NOMO-1 (cell line): ENCODE measurements around the gene SH3RF3.
"Not testable (repeated sequence)": the region's sequence is repeated elsewhere in the genome, so short reads cannot be mapped to it uniquely, and the experiment has no call there.

Experiments
- DNase-seq, 2 experiments: peaks; one replicate each; lab custom pipeline; 2025; ENCODE audit not compliant: unreplicated experiment in 2 of 2; lab: John Stamatoyannopoulos, UW

SH3RF3 gene

DNA sequence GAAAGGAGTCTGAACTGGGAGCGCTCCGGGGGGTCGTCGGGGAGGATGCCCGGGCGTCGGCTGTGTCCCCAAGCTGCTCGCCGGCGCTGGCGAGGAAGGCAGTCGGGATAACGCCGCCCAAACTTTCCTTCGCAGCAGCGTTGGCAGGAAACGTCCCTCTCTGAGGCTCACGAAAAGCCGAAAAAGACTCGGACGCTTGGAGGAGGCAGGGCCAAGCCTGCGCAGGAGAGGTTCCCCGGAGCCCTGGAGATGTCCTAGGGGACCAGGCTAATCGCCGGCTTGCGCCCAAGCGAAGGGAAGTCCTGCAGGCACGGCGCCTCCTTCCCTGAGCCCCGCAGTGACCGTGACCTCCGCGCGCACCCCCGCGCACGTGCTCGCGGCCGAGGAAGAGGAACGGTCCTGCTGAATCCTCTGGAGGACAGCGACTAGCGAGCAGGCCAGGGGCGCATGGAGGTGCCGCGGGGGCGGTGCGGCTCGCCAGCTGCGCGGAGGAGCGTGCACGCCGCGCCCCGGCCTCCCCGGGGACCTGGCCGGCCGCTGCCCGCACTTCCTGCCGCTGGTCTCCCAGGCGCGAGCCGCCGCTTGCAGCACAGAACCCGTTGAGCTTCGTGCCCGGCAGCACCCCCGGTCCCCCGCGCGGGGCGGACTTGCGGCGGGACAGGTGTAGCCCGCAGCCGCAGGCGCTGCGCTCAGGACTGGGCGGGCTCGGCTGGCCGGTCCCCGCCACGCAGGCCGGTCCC lies at the start of gene SH3RF3:
Gene SH3RF3, plus strand, starts transcription at position 590 of the 740 bp plus-strand sequence.
- DNase-seq = no peak

DNA sequence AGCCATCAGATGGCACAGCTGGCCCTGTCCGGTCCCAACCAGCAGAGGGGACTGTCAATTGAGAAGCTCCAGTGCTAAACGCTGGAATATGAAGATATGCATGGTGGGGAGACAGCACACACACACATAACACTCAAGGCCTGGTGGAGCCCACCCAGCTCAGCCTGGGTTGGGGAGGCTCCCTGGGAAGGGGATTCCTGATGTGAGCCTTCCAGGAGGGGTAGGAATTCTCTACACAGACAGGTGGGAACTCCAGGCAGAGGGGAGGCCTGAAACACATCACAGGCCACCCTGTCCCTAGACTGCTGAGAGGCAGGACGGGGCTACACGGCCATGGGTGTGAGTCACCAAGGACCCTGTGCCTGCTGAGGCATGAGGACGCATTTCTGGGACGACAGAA lies 49.4 kb upstream of the SH3RF3 start:
- no peak for DNase-seq

DNA sequence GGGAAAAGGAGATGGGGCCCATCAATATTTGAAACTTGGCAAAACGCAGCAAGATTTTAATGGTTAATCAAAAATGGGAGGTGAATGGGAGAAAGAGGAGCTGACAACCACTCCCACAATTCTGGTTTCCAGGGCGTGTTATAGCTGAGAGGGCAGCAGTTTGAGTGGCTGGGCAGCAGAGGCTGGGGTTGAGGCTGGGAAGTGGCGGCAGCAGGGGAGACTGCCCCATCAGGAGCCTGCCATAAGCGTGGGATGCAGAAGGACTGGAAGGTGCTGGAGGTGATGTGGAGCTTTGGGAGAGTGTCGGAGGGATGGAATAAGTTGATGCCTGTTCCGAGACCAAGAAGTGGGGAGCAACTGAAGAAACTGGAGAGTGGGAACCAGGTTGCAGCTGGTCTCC lies 48.9 kb upstream of the SH3RF3 start:
- DNase-seq = no peak

DNA sequence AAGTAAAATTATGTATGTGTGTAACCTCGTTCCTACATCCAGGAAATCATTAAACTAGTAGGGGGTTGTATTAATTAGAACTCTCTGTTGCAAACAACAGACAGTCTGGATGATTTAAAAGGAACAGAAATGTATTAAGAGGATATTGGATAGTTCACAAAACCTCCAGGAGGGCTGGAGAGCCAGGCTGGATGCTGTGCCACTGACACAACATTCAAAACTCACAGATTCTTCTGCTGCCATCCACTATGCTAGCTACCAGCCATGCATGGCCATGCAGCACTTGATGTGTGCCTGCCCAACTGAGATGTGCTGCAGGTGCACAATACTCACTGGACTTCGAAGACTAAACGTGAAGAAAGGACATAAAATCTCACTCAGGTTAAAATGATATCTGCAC lies 48.2 kb upstream of the SH3RF3 start:
- DNase-seq = no peak

DNA sequence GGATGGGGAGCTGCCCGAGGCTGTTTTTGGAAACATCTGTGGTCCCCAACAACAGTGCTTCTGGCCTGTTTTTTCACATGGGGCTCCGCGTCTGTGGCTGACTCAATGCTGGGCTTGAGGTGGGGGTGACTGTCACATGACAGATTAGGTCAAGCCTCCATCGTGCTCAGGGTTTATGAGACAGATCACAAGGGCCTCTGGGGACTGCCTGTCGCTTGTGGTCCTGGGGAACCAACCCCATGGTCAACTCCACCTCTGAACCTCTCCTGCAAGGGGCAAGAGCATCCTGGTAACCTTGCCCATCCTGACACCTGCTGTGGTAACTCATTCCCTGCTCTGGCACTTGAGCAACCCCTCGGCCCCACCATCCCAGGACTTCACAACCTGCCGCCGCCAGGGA lies 47.6 kb upstream of the SH3RF3 start:
- no peak for DNase-seq

DNA sequence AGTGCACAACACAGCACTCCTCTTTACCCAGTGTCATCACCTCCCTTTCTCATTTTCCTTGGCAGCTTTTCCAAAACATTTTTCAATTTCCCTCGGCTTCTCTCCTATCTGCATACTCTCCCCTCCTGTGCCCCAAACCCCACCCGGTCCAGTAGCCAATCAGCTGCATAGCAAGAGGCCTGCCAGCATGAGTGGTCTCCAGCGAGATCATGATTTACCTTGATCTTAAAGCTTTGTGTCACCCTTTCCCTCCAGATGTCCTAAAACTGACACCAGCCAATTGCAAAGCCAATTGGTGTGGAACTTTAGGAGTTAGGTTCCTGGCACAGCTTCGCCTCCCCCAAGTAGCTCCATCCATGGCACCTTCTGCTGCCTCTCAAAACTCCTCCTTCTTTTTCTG lies 45.2 kb upstream of the SH3RF3 start:
- no peak for DNase-seq

DNA sequence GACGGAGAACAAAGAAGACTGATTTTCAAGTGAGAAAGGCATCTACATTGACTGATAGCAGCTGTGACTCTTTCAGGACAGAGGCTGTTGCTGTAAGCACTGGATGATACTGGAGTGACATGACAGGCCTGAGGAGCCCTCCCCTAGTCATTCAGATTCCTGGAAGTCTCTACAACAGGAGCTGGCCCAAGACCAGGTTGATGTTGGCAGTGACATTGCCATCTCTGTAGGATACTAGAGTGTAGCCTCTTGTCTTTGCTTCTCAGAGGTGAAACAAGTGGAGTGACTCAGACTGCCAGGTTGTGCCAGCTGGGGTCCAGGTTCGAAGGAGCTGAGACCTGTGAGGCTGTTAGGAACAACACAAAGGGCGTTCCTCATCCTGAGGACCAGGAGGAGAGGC lies 44.7 kb upstream of the SH3RF3 start:
- DNase-seq = no peak

DNA sequence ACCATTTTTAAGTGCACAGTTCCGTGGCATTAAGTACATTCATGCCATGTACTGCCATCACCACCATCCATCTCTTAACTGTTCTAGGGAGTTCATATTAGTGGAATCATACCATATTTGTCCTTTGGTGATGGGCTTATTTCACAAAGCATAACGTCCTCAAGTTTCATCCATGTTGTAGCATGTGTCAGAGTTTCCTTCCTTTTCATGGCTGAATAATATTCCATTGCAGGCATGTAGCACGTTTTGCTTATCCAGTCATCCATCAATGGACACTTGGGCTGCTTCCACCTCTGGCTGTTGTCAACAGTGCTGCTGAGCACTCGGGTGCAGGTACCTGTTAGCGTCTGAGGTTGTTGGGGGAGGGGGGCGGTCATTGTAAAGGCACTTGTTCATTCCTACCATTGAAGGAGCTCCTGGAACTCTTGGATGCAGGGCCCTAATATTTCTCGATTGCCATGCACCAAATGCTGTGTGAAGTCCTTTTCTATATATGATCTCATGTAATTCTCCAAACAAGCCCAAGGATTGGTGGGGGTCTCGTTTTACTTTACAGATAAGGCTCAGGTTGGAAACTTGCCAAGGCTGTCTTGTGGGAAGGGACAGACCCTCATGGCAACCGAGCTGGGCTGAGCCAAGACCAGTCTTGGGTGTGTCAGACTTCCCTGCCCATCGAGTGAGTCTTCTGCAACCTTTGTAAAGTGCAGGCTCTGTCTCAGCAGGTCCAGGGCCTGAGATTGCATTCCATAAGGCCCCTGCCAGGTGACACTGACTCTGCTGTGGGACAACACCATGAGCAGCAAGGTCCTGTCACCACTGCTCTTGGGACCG lies 42.9 kb upstream of the SH3RF3 start:
- no peak for DNase-seq

DNA sequence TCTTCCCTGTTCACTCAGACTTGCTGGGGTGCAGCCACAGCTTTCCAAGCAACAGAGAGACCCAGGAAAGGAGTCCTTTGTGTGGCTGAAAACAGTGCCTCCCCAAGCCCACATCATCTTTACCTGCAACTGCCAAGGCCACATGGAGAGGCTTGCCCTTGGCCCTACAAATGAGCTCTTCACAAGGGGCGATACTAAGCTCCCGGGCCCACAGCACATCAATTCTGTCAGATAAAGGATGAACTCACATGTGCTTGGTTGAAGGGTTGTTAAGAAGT lies 42.3 kb upstream of the SH3RF3 start:
- DNase-seq = no peak

DNA sequence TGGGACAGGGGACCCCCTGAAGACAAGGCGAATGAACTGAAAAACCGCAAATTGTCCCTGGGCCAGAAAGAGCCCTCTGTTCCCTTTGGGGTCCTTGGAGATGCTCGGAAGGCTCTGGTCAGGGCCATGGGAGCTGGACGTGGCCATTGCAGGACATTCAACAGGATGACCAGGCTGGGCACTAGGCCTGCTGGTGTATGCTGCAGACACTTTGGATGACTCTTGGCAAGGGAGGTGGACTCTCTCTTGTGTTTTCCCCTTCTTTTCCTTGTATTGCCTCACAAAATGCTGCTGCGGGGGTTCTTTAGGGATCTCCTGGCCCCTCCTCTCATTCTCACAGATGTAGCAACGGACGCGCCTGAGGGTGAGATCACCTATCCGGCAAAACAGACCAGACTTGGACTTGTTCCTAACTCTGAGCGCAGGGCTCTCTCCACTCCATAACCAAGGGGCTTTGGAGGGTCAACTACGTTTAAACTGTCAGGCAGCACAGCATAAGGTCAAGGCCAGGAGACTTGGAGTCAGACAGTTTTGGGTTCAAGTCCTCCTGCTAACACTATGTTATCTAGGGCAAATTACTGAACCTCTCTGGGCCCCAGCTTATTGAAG lies 41.8 kb upstream of the SH3RF3 start:
- no peak for DNase-seq

DNA sequence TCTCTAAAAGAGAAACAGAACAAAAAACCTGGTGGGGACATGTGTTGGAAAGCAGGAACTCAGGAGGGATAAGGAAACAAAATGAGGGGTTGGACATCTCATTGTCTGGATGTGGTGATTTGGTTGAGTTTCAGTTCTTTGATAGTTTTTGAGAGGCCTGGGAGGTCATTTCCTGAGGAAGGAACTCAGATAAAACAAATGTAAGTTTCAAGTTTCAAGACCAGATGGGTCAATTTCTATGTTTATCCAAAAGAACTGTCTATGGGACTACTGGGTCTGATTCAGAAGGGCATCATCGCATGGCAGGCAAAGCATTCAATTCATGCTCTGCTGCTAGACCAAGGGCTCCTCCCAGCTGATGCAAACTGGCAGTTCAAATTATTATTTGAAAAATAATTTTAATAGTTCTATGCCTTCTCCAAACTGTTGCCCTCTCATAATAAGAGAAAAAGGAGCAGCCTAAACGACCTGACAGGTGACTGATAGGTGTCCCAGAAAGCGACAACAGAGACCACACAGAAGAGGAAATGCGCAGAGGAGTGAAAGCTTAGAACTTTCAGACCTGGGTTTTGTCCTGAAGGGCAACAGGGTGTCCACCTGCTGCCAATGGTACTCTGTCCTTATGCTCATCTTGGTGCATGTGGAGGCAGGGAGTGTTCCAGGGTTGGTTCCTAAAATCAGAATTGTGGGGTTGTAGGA lies 39.3 kb upstream of the SH3RF3 start:
- DNase-seq = no peak

DNA sequence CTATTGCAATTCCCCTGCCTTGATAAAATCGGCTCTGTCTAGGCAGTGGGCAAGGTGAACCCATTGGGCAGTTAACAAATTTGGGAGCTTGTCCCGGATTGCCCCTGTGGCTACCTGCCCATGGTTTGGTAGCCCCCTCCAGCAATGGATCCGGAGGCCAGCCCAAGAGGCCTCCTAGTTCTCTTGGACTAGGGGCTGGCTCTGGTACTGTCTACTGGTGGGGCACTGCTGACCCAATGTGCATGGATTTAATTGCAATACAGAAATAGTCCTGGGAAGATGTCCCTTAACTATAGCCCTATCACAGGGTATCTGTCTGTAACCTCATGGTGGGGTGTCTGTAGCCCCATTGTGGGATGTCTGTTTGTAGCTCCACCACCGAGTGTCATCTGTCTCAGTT lies 37.5 kb upstream of the SH3RF3 start:
- no peak for DNase-seq

DNA sequence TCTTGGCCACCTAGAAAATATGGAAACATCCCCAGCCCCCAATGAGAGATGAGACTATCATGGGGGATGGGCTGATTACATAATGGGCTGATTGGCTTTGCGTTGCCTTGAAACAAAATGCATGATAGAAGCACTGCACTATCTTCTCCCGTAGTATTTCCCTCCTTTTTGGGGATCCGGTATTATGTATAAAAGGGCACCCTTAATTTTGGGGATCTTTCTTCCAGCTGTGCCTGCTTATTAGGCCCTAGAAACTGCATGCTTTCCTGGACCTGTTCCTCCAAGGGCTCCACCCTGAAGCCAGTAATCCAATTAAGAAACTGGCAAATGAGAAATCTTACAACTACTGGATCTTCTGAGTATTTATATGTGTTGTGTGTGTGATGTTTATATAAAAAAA lies 34.9 kb upstream of the SH3RF3 start:
- DNase-seq = no peak

DNA sequence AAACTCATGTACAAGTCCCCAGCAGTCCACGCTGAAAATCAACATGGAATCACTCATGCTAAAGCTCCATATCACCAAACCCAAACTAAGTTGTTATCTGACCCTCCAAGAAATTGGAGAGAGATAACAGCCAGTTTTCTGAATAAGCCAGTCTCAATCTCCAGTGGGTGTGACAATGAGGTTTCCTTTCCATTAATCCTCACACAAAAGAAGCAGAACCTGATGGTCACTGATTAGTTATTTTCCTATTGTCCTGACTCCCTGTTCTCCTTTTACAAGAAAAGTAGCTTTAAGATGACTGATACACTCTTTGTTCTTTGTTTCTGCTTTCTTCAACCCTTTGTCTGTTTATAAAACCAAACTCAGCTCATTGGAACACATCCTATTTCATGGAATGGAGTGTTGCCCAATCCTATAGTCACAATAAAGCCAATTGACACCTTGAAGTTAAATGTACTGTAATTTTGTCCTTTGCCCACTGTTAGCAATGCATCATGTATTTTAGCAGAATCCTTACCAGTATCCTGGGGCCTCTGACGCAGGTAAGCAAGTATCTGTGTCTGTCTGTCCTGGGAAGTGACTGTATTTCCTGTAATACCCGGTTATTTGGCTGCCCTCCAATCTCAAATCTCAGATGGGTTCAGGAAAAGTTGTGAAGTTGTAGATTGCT lies 30.6 kb upstream of the SH3RF3 start:
- no peak for DNase-seq

DNA sequence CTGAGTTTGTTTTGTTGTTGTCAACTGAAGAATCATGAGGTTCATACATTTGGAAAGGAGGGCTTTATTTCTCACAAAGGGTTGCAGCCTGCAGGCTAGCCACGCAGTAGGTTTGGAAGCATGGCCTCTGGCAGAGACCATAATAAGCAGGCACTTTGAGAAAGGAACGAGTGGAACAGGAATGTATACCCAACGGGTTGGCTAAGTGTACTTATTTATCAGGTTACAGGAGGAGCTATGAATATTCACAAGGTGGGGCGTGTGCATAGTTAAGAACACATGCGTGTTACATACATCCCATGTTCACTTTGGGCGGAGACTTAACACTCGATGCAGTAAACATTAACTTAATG lies 30.1 kb upstream of the SH3RF3 start:
- DNase-seq = no peak

DNA sequence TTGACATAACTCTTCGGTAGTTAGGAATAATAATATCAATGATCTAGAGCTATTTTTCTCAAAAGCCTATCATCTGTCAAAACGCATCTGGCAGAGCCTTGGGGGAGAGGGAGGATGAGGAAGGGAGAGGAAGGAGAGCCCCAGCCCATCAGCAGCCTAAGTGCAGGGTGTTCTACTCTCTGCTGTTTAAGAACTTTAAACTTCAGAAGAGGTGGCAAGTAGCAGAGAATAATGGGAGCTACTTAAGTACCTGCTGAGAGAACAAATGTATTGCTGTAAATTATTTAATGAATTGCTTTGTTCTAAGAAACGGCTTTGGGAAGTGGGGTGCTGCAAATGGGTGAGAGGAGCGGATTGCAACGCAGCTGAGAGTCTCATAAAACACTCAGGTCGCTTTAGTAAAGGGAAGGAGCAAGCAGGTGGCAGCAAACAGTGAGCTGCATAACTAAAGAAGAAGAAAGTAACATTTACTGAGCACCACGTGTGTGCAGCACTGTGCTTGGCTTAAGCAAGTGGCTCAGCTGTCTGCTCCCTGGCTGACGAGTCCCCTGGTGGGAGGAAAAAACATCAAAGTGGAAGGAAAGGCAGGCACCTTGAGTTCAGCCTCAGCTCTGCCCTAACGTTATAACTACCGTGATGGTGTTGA lies 26.3 kb upstream of the SH3RF3 start:
- DNase-seq = no peak

DNA sequence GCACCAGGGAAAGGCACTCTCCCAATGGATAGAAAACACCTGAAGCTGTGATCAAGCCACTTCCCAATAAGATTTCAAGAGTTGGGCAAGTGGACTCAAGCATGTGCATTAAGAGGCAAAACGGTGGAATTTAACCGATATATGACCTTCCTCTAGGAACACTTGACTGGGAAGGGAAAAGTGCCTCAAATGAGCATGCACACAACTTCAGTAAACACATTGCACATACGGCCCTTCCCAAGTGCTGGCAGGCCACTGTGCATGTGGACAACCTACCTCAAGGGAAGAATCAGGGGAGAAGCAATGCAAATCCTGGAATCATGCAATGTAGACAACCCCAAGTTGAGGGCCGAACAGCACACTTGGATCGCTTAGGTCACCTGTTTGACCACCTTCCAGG lies 23.9 kb upstream of the SH3RF3 start:
- DNase-seq = no peak

DNA sequence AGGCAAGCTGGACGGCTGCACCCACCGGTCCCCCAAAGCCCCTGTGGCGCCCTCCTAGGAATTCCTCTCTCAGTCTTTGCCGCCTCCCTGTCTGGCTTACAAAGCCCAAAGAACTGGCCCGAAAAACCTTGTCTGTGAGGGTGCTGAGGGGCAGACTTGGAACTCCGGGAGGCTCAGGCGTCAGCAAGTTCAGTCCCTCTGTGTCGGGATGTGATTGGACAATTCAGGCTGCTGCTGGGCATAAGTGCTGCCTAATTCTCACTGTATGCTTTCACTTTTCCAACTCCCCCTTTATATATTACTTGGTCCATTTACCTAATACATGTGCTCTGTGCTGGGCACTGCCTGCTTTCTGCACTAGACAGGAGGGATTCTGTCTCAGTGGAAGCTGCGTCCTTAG lies 20.3 kb upstream of the SH3RF3 start:
- no peak for DNase-seq

DNA sequence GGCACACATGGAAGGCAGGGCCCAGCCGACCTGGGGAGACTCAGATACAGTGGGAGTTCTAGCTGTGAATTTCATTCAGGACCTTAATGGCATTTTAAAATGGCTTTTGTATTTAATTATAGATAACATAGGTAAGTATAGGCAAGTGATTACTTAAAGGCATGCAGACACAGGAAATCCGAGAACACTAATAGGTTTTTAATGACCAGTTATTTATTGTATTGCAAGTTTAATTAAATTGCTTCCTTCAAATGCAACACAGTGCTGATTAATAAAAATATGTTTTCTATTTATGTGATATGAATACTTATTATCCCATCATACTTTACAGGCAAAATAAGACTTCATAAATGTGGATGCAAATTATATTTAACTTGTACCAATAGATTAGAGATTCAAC lies 19.7 kb upstream of the SH3RF3 start:
- no peak for DNase-seq

DNA sequence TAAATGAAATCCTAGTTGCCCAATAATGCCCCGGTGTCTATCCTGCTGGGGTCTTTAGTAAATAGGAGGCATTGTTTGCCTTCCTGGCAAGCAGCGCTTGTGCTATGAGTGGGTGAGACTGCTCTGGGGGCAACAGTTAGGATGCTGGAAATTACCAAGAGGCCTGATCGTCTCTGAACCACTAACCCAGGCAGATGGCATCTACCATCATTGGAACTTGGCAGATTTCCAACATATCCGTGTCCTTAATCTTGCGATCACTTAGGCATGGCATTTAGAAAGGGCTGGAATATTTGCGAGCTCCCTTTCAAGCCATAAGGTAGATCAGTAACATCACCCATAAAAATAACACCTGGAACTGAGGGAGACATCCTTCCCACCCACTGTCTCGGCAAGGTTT lies 18.8 kb upstream of the SH3RF3 start:
- DNase-seq = no peak

DNA sequence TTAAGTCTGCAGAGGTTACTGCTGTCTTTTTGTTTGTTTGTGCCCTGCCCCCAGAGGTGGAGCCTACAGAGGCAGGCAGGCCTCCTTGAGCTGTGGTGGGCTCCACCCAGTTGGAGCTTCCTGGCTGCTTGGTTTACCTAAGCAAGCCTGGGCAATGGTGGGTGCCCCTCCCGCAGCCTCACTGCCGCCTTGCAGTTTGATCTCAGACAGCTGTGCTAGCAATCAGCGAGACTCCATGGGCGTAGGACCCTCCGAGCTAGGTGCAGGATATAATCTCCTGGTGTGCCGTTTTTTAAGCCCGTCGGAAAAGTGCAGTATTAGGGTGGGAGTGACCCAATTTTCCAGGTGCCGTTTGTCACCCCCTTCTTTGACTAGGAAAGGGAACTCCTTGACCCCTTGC lies 11.8 kb upstream of the SH3RF3 start:
- DNase-seq = not testable (repeated sequence)
